T1000 (cell line): ENCODE measurements around the gene DBX1.
"Not testable (repeated sequence)": the region's sequence is repeated elsewhere in the genome, so short reads cannot be mapped to it uniquely, and the experiment has no call there.

ENCODE experiments used
- DNase-seq: peaks from one replicate; lab custom pipeline; 2025; ENCODE audit warnings: mixed read lengths; lab: John Stamatoyannopoulos, UW

Gene DBX1

DNA sequence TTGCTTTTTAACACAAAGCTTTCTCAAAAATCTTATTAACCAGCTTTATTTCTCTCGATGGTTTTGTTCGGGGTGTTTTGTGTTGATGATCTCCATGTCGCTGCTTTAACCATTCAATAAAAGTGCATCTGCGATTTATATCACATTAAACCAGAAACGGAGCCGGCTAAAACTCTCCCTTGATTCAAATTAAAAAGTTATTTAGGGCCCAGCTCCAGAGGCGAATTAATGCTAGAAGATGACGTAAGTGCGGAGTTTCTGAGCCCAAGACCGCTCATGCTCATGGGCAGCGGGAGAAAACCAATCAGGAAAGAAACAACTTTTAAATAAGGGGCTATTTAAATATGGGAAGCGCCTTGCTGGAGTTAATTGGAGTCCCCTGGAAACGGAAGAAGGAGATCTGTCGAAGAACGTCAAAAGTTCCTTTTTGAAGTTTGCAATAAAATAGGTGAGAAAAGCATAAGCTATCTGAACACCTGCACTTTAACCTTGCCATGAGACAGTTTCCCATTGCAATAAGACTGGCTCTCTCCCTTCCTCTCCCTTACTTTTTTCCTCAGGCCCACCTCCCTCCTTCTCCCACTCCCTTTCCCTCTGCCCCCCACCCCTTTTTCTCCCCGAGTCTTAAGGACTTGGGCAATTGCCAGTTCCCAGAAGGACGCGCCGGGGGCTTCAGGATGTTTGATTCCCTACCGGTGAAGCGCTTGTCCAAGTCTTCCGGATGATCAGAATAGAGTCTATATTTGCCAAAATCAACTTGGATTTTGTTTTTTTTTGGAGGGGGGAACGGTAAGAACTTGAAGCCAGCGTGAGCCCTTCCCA is 1.9 kb upstream of the DBX1 start:
- no peak for DNase-seq

DNA sequence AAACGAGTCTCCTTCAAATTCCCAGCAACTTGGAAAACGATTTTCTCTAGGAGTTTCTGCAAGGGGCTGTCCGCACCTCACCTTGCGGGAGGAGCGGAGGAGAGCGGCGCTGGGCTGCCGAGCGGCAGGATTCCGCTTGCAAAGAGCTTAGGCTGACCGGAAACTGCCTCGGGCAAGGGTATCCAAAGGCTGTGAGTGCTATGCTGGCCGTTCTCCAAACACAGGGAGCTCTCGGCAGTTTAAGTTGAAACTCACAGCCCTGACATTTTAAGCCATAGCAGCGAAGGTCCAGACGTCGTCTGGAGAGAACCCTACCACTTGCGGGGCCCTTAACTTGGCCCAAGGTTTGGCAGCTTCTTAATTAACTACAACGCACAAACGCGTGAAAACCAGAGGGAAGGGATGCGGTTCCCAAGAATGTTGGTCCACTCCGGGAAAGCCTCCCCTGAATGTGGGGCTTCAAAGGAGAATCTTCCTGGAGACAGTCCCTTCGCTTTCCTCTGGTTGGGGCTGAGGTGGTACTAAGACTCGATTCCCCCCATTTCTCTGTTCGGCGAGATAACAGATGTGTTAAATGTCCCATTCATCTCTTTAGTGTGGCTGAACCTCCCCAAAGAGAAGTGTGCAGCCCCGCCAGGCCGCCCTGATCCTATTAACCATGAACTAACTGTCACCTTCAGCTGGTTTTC is 1.1 kb upstream of the DBX1 start:
- no peak for DNase-seq

DNA sequence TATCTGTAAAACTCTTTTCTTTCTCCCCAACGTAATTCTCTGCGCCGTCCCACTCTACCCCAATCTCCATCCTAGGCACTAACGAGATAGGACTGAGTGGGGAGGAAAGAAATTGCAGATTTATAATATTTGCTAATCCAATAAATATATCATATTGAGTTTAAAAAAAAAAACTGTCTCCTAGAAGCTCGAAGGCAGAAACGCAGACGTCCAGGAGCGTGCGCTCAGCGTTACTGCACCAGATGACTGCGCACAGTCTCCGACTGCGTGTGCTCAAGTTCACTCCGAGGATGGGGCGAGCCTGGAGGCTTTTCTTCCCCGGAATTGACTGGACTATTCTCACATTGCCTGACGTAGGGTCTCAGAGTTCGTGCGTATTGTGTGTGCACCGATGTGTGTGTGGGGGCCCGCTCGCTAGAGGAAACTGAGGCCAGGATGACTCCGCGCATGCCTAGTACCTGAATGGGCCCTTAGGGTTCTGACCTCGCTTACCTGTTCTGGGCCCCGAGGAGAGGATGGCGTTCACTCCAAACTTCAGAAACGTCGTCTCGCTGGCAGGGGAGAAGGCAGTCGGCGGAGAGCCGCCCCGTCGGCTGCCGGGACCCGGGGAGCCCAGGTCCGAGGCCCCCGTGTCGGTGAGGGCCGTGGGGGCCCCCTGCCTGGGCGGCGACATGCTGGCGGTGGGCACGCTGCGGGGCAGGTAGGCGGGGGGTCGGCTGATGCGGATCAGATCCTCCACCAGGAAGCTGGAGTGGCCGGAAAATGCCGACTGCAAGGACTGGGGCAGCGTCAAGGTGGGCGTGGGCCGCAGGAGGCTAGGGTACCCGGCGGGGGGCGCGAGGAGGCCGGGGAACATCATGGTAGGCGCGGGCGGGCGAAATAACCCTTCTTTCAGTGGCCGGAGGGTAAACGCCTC is 551 bp downstream of the DBX1 start:
- DNase-seq: no peak

DNA sequence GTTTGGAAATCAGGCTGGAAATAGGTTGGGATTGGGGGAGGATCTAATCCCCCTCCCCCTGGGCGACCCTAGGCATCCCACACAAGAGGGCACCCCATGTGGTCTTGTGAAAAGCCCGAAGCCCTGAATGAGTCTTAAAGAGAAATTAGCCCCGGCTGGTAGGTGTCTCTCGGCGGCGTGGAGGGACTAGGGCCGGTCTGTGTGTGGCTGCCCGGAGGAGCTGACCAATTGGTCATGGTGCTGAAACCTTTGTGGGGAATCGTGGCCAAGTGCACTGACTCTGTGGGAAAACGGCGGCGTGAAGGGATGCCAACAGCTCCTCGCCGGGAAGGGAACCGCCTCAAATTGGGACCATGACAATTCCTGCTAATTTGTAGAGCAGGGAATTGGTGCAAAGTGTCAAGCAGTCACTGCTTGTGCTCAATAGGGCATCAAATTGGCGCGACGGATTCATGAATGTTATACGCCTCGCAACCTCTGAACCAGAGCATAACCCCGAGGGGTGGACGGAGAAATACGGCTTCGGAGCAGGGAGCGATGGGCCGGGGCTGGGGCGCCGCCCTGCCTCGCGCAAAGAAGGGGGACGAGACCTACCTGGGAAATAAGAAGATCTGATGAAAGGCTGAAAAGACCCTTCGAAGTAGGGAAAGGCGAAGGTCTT is 1.5 kb downstream of the DBX1 start:
- DNase-seq: peak; percentile 17

DNA sequence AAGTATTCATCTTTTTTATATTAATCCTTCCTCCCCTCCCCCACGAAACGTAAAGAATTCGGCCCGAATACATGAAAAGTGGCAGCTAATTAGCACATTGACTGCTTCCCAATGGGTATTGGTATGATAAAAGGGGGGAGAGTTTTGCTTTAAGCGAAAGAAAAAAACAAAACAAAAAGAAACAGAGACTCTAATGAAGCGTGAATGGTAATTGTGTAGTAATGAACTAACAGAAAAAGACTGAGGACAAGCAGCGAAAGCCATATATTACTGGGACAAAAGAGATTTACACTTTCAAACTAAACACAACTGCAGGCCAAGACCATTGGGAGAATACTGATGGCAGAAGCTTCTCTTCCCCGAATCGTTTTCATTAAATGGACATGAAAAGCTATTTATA is 2.5 kb downstream of the DBX1 start:
- DNase-seq: no peak

DNA sequence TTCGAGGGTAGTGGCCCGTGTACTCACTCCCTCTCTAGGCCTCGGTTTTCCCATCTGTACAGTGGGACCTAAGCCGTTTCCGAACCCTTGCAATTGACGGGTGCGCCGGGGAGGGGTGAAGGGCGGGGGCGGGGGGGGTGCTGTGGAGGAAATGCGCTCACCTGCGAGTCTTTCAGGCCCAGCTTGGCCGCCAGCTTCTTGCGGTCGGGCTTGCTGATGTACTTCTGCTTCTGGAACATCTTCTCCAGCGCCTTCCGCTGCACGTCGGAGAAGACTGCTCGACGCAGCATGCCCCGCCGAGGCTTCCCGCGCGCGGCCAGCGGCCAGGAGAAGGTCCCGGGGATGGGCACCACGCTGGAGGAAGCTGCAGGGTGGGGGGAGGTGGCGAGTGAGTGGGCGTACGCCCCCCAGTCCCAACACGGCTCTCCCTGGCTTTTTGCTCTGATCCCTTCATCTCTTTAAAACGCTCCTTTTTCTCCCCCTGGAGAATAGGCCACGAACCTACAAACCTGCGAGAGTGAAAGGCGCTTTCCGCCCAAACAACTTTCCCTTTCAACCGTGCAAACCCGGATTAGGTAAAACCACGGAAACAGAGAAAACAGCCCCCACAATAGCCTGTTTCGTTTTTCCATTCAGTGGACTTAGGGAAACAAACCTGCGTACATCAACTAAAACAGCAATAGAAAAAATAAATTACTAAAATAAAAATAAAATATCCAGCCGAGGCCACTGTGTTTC is 3.2 kb downstream of the DBX1 start:
- DNase-seq: no peak

DNA sequence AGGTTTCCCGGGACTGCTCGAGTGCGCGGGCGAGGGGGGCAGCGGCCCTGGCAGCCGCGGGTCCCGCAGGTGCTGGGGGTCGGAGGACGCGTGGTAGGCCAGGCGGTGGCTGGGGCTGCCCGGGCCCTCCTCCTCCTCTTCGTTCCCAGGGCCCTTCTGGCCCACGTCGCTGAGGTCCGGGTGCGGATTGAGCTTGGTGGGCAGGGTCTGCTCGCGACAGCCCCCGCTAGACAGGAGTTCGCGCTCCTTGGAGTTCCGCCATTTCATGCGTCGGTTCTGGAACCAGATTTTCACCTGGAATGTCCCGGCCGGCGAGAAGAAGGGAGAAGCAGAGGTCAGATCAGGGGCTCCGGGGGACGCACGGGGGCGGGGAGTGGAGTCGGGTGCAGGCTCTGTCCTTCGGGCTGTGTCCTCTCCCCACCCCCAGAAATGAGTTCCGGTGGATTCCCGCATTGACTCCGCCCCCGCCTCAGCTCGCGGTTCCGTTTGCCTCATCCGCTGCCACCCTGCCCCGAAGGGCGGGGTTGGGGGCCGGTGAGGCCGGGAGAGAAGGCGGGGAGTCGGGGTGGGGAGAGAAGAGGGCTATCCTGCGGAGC is 3.9 kb downstream of the DBX1 start:
- no peak for DNase-seq

DNA sequence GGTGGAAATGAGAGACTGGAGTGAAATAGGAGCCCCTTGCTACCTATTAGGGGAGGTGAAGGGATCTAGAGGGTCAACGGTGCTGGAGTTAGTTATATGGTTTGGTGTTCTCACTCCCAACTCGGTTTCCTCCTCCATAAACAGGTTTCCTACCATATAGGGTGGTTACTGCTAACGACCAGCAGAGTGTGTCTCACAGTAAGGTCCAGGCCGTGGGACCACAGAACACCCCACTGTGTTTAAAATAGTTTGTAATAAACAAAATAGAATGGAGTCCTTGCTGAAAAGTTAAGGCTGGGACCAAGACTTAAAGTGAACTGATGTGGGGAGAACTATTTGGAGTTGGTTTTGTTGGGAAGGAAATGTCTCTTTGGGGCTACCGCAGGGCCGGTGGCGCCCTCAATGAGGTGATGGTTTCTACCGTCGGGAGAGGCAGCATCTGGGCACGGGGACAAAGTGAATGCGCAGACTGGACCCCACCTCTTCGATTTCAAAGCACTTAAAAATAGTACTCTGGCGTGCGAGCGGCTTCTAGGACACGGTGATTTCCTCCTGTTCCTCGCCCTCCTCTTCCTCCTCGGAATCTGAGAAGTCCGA is 4.5 kb downstream of the DBX1 start:
- DNase-seq: no peak

DNA sequence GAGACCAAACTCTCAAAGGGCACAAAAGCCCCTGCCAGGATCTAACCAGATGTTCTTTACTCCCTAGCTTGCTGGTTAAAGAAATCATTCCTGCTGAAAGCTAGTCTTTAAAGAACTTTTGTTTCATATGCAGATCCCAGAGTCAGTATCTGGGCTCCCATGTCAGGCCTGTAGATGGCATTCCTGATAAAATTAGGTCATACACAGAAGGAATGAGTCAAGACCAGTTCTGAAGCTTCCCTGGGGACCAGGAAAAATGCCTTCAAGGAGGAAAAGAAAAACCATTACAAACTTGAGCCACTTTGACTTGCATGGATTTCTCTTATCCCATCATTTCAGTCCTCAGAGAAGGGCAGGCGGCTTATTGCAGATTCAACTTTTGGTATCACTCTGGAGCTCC is 5.9 kb downstream of the DBX1 start:
- peak; percentile 11 for DNase-seq

DNA sequence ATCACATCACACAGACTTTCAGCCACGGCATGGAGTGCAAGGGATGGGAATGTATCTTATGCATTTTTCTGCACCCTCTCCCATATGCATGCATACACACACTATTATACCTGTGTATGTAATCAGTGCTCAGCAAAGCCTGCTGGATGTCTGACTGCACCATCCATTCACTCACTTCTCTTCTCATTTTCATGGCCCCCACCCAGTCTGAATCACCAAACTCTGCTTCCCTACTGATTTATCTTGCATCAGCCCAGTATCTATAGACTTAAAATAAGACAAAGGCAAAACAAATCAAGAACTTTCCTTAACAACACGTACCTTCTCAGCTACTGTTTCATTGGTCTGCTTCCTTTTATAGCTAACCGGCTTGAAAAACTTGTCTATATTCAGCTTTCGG is 21.6 kb downstream of the DBX1 start:
- DNase-seq: no peak

DNA sequence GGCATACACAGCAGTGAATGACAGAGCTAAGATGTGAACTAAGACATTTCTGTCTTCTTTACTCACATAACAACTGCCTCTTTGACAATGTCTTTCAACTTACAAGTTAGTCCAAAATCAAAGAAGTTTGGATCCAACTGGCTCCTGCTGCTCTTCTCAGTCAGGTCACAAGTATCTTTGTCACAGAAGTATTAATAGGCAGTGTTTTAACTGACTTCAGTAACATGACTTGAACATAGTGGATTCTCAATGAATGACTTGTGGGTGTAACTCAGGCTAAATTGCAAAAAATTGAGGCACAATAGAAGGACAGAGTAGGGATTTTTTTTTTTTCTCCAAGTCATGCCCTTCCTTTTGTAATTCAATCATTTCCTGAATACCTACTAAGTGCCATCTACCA is 22.6 kb downstream of the DBX1 start:
- no peak for DNase-seq

DNA sequence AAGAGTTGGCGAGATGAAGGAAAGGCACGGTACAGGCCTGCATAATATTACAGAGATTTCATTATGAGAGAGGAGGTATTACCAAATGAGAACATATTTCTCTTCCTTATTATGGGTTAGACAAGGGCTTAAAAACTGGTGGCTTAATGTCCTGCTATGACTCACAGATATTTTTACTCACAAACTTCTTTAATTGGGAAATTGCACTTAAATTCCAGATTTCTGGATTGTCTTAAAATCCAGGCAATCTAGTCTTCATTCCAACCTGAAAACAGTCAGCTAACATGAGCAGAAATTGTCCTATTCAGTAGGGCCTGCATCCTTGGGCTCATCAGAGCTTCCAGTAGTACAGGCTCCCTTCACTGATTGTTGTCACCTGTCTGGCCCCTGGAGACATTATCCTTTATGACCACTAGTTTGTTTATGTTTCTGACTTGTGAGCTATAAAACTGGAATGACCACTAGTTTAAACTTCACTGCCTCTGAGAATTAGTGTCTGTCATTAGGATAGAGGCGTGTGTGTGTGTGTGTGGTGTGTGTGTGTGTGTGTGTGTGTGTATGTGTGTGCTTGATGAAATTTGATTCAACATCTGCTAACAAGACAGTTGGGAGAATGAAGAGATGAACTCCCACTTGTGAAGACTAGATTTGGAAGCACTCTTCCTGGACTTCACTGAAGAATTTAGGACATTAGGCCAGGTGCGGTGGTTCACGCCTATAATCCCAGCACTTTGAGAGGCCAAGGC is 25.1 kb downstream of the DBX1 start:
- no peak for DNase-seq

DNA sequence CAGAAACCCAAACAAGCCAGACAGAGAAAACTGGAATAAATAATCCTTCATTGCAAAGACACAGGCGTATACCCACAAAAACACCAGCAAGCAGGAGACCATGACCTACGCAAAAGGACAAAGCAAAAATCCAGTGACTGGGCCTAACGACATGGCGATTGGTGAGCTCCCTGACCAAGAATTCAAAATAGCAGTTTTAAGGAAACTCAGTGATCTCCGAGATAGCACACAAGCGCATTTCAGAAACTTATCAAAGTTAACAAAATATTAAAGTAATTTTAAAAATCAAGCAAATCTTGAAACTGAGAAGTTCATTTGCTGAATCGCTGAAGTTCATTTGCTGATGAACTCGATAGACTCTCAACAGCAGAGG is 27.6 kb downstream of the DBX1 start:
- no peak for DNase-seq

DNA sequence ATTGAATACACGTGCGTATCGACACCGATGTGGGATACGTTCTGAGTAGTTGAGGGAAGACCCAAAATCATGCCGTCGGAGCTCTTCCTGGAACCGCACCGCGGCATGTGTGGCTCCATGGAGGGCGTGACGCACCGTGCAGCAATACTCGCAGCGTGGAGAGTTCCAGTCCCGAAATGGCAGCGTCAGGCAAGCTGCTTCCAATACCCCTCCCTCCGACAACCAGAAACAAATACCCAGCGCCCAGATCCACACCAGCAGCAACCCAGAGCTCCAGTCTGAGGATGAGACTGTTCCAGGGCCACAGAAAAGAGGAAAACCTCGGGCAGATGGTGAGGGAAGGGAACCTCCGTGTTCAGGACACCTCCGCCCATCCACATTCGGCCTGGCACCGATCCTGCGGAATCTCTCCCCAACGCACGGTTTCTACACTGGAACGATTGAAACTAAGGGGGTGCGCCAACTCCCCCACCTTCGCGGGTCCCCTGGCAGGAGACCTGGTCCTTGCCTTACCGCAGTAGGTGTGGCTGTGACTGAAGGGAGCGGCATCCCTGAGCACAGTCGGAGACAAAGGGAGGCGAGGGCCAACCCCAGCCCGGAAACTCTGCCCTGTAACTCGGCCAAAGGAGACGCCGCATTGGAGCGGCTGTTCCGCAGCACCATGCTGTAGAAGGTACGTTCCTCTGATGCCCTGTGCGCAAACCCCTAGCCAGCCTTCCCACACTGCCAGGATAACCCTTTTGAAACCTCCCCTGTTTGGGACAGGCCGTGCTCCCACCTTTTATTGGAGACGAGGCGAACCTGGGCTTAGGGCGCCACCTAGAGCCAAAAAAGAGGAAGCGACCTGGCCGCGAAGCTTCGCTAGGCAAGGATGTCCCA is 28.2 kb downstream of the DBX1 start:
- no peak for DNase-seq

DNA sequence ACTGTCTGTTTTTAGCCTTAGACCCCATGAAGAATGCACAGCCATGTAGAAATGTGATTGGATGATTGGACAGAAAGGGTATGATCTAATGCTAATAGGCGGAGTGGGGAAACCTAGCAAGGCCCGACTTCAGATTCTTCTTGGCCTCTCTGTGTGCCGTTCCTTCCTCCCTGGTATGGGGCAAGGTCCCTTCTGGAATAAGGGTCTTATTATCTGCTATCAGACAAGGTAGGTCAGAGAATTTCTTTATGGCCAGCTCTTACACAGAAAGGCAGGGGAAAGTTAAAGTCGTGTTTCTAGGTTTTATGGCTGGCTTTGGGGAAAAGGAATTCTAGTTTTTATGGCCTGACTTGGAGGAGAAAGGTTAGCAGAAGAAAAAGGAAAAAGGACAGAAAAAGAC is 30.6 kb downstream of the DBX1 start:
- DNase-seq: no peak

DNA sequence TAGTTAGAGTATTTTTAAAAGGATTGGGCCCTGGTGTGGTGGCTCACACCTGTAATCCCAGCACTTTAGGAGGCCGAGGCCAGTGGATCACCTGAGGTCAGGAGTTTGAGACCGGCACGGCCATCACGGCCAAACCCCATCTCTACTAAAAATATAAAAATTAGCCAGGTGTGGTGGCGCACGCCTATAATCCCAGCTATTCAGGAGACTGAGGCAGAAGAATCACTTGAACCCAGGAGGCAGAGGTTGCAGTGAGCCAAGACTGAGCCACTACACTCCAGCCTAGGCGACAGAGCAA is 31.8 kb downstream of the DBX1 start:
- DNase-seq: not testable (repeated sequence)

DNA sequence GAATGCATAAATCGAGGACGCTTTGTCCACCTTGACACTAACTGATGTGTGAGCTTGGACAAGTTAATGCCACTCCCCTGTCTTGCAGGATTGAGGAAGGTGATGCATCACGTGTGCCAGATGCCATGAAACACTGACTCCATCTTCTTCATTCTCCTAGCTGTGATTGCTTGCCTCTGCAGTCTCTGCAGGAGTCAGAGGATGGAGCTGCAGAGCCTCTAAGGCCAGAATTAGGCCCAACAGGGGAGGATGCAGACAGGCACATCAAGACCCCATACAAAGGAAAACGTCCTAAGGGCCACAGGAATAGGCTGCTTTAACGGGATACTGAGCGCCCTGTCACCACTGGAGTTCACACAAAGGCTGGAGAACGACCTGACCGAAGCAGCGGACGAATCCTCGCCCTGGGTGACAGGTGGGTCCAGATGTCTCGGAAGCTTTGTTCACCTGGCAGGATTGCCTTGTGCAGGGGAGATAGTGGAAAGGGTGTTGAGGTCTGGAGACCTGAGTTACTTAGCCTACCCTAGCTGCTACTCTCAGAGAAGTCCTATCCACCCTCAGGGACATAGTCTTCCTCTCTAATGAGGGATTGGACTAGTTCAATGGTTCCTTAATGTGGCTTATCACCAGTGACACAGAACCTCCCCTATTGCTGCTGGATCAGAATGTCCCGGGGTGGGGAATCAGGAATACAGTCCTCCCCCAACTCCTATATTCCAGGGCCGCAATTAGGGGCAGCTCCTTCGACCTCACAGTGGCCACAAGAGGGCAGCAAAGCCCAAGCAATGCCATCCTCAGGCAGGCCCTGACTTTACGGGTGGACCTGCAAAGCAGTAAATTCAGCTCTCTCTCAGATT is 32.4 kb downstream of the DBX1 start:
- peak; percentile 50 for DNase-seq

DNA sequence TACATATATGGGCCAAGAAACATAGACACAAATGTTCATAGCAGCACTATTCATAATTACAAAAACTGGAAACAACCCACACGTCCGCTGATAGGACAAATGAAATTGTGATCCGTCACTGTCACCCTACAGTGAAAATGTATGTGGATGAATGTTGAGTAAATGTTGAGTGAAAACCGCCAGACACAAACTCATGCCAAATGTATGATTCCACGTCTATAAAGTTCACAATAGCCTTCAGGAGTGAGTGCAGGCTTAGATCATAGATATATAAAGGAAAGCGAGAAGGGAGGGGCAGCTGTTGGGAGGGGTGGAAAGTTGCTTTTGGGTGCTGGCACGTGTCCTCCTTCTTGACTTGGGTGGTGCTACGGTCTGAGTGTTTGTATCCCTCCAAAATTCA is 33.6 kb downstream of the DBX1 start:
- no peak for DNase-seq
